LNCAP (cell line): ENCODE results near the gene ID1.

Experiments used
- CTCF ChIP-seq: fragments of 450-650 bp; IDR thresholded peaks from 2 replicates; pipeline ENCODE4 v1.5.1; 2017; ENCODE audit warnings: mild to moderate bottlenecking

Gene ID1

GRCh38 chr20:31608251-31608945 is 3.3 kb downstream of the ID1 start:
- no peak for TF ChIP-seq CTCF

GRCh38 chr20:31615416-31615815 is 10.3 kb downstream of the ID1 start:
- no peak for TF ChIP-seq CTCF

DNA sequence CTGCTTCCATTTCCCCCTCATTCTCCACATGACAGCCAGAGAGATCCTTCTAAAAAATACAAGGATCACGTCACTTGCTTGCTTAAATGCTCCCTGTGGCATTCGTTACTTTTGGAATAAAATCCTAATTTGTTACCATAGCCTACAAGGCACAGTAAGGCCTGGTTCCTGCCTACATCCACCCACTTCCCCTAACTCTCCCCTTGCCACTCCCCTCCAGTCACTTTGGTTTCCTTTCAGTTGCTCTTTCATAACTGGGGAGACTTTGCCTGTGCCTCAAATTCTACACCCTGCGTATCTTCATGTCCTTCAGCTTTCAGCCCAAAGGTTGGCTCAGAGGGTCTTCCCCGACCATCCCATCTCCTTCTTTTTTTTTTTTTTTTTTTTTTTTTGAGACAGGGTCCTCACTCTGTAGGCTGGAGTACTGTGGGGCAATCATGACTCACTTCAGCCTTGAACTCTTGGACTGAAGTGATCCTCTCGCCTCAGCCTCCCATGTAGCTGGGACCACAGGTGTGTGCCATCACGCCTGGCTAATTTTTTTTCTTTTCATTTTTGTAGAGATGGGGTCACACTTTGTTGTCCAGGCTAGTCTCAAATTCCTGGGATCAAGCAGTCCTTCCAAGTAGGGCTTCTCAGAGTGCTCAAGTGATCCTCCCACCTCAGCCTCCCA is 12.5 kb downstream of the ID1 start:
- no peak for TF ChIP-seq CTCF

GRCh38 chr20:31620246-31620645 is 15.2 kb downstream of the ID1 start:
- no peak for TF ChIP-seq CTCF

- TF ChIP-seq CTCF: no peak
Measured at GRCh38 chr20:31630187-31630790, 25.2 kb downstream of the ID1 start.

GRCh38 chr20:31632548-31633338 is 27.7 kb downstream of the ID1 start:
- no peak for TF ChIP-seq CTCF

DNA sequence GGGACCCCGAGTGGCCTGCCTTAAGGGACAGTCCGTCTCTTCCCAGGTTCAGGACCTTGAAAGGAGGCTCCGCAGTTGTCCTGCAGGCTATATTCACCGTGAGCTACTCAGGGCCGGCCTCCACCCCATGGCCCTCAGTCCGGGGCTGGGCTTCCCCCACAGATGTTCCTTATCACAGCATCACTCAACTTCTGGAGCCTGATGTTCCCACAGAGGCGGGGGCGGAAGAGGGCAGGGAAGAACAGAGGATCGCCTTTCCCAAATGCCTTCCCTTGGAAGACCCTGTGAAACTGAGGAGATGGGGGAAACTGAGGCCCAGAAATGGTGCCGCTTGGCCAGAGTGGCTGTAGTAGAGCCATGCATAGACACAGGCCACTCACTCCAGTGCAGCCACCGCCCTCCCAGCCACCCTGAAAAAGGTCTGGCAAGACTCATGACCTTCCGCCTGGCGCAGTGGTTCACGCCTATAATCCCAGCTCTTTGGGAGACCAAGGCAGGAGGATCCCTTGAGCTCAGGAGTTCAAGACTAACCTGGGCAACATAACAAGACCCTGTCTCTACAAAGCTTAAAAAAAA is 28.3 kb downstream of the ID1 start:
- TF ChIP-seq CTCF: no peak
